GM20431 (cell line): ENCODE results near the gene PSME1.
"Not testable (repeated sequence)": the region's sequence is repeated elsewhere in the genome, so short reads cannot be mapped to it uniquely, and the experiment has no call there.

Source experiments
- in situ Hi-C: fragments of 300-500 bp; cut with MseI, MboI; formaldehyde crosslinking; loops from one replicate; pipeline ENCODE4 v1.15.0; 2020; ENCODE audit warnings: low sequenced_read_pairs; ENCODE audit not compliant: unreplicated experiment

PSME1 gene

DNA sequence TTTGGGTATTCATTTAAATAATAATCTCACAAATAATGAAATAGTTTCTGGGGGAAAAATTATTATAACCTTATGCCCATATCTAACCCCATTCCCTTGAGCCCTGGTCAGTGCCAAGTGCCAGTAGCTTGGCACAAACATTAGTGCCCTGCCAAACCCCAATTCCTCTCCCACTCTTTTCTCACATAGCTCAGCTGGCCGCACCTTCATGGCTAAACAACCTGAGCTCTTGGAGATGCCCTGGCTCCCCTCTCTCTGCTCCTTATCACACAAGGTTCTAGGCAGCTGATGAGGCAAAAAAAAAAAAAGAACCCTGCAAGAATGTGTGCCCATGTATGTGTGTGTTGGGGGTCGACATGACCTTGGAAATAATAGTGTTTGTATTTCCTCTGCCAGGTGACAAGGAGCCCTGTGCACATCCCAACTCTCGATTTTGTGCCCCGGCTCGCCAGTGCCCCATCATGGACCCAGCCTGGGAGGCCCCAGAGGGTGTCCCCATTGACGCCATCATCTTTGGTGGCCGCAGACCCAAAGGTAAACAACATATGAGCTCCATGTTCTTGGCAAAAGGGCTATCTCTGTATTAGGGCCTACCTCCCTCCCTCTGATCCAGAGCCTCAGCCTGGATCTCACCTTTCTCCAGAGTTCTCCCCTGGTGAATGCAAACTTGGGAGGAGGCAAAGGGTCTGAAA is 33.5 kb upstream of the PSME1 start:
- in situ Hi-C loops = no loop called here

DNA sequence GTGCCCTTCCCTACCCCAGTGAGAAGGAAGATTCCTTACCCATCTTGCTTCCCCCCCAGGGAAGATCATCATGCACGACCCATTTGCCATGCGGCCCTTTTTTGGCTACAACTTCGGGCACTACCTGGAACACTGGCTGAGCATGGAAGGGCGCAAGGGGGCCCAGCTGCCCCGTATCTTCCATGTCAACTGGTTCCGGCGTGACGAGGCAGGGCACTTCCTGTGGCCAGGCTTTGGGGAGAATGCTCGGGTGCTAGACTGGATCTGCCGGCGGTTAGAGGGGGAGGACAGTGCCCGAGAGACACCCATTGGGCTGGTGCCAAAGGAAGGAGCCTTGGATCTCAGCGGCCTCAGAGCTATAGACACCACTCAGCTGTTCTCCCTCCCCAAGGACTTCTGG is 32.5 kb upstream of the PSME1 start:
- in situ Hi-C loops = no loop called here

DNA sequence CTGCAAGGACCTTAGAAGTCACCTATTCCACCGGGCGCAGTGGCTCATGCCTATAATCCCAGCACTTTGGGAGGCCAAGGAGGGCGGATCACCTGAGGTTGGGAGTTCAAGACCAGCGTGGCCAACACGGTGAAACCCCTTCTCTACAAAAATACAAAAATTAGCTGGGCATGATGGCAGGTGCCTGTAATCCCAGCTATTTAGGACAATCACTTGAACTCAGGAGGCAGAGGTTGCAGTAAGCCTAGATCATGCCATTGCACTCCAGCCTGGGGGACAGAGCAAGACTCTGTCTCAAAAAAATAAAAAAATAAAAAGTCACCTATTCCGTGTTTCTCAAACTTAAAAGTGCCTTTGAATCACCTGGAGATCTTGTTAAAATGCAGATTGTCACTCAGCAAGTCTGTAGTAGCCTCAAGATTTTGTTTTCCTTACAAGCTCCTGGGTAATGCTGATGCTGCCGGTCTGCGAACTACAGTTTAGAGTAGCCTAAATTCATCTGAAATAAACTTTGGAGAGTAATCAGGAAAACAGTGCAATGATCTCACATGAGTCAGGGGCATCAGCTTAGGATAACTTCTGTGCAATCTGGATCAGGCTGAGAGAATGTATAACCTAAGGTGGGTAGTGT is 30.3 kb upstream of the PSME1 start:
- in situ Hi-C loops = not testable (repeated sequence)

DNA sequence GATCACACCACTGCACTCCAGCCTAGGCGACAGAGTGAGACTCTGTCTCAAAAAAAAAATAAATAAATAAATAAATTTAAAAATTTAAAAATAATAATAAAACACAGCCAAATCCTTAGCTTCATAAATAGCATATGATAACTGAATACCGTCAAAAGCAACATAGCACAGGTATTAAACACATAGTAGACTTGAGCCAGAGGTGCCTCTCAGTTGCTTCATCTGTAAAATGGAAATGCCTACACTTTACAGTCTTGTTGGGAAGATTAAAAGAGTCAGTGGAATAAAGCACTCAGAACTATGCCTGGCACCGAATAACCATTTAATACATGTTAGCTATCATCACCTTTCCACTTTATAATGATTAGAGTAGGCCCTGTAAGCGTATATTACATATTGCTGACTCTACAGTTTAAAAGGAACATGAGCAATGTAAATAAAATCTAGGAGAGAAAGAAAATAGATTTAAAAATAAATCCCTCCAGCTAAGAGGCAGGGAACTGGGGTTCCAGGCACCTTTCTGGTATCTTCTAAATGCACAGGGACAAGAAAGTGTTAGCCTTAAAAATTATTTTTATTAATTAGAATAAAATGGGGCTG is 29.2 kb upstream of the PSME1 start:
- in situ Hi-C loops = no loop called here

DNA sequence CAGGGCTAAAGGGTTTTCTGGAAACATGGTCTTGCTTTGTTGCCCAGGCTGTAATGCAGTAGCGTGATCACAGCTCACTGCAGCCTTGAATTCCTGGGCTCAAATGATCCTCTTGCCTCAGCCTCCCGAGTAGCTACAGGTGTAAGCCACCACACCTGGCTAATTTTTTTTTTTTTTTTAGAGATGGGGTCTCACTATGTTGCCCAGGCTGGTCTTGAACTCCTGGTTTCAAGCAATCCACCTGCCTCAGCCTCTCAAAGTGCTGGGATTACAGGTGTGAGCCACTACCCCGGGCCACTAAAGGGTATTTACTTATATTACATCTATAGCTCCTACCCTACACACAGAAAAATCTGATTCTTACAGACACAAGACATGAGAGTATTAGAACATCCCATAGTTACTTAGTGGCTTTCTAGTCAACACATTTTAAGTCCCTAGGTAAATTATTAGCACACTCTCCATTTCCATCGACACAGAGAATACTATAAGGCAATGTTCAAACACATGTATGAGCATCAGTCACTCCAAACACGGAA is 27.6 kb upstream of the PSME1 start:
- in situ Hi-C loops = no loop called here

DNA sequence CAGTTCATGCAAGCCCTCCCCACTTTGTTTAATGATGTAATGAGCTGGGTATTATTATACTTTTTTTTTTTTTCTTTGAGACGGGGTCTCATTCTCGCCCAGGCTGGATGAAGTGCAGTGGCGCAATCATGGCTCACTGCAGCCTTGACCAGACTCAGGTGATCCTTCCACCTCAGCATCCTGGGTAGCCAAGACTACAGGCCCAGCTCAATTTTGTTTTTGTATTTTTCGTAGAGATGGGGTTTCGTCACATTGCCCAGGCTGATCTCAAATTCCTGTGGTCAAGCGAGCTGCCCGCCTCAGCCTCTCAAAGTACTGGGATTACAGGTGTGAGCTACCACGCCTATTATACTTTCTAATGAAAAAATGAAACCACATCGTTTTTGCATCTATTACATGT is 25.9 kb upstream of the PSME1 start:
- in situ Hi-C loops = no loop called here

DNA sequence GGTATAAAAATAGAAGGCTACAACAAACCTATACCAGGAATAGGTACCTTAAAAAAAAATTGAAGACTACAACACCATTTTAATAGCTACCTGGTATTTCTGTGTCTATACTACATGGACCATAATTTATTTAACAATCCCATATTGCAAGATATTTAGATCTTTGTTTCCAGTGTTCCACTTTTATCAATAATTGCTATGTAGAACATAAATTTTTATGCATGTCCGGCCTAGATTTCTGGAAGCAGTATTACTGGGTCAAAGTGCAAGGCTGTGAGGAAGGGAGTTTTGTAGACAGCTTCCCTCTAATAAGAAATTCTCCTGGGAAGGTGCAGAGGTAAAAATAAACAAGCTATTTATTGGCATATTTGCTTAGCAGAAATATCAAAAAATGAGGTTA is 25.5 kb upstream of the PSME1 start:
- in situ Hi-C loops = no loop called here

DNA sequence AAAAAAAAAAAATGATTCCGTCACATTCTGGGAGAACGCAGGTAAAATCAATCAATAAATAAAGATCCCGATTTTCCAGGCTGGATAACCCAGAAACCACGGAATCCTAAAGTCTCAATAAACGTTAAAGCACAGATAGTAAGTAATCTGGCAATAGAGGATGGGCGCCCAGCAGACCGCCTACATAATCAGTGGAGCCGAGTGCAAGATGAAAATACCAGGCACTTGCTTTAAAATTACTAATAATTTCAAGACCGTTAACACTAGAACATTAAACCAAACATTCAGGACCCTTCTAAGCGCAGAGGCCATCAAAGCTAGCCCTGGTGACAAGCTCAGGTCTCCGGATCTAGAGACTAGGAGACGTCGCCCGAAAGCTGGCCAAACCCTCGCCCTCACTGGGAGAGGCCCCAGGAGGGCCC is 22.6 kb upstream of the PSME1 start:
- in situ Hi-C loops = no loop called here

DNA sequence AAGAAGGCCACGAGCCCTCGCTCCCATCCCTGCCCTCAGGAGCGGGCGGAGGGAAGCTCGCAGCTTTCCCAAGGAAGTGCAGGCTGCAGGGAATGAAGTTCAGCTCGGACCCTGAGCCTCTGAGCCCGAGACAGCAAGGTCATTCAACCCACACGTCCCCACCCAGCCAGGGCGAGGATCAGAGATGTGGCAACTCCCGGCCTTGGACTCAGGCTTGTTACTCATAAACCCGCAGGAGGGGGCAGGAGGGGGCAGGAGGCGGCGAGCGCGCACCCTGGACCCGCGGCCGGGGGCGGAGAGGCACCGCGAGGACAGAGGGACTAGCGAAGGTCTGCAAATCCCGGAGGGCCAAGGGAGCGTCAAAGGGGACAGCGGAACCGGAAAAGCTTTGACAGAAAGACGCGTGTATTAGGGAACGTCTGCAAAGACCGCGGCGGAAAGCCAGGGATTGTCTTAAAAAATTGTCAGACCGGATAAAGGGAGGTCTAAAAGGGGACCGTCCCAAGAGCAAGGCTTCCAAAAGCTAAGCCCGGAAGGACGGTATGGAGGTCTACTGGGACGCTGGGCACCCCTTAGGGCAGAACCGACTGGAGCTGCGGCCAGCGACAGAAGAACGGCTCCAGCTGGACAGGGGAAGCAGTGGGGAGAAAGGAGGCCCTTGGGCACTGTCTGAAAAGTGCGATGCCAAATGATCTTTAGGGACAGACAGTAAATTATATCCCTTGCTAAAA is 22.0 kb upstream of the PSME1 start:
- in situ Hi-C loops = no loop called here

DNA sequence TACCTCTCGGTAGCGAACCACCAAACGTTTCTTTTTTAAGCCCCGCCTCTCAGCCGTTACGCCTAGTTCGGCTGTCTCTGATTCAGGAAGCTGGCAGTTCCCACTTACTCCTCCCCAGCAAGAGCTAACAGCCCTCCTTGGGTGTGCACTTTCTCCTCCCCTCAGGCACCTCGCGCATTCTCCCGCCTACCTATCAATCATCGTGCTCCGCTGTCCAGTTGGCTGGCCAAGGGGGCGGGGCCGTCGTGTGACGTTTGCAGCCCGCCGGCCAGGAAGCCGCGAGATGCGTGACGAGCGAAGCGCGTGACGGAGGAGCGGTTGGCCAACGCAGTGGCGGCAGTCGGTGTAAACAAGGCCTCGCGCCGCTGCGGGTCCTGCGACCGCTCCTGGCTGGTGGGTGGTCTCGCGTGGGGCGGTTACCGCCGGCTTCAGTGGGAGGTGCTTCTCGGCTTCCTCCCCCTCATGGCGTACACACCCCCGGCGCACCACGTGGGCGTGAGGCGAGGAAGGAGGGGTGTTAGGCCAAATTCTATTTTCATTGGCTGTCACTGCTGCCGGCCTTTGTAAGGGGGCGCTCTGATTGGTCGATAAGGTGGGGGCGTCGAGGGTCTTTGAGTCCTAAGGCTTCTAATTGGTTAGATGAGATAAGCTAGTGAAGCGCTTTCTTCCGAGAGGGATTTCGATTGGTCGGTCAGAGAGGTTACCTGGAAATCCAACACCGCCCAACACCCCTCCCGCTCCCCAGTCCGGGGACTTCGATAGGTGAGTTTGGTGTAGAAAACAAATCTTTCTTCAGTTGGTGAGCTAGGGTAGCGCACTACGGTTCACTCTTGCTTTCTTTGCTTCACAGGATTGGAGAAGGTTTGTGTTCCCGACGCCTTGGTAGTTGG is 21.2 kb upstream of the PSME1 start, which contains the start of the genes DCAF11 and NRL:
Gene DCAF11, plus strand, starts transcription at position 246 of the 890 bp plus-strand sequence. CDS start 818 bp downstream, outside the sequence.
Gene NRL, minus strand, starts transcription at position 418 of the 890 bp plus-strand sequence. CDS start 32,101 bp downstream, outside the sequence.
- in situ Hi-C loops = no loop called here

DNA sequence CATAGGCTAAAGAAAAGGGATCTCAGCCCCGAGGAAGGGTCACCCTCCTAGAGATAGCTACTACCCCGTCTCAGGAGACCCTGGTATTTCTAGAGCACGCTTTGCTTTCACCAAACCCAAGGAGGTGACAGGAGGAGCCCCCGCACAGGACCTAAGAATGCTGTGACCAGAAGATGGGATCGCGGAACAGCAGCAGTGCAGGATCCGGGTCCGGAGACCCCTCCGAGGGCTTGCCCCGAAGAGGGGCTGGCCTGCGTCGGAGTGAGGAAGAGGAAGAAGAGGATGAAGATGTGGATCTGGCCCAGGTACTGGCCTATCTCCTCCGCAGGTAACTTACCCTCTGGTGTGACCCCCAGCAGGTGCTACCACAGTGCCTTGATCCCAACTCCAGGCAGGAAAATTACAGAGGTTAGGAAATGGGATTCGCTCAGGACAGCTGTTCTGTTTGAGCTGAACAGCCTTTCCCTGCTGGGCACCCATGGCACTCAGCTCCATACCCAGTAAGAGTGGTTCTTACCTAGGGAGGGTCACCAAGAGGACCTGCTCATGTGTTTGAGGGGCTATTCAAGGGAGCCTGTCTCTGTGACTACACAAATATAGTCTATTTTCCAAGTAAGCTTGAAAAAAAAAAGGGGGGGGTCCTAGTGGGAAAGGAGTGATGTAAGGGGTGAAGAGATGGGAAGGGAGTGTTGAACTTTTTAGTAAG is 20.4 kb upstream of the PSME1 start:
- in situ Hi-C loops = no loop called here

DNA sequence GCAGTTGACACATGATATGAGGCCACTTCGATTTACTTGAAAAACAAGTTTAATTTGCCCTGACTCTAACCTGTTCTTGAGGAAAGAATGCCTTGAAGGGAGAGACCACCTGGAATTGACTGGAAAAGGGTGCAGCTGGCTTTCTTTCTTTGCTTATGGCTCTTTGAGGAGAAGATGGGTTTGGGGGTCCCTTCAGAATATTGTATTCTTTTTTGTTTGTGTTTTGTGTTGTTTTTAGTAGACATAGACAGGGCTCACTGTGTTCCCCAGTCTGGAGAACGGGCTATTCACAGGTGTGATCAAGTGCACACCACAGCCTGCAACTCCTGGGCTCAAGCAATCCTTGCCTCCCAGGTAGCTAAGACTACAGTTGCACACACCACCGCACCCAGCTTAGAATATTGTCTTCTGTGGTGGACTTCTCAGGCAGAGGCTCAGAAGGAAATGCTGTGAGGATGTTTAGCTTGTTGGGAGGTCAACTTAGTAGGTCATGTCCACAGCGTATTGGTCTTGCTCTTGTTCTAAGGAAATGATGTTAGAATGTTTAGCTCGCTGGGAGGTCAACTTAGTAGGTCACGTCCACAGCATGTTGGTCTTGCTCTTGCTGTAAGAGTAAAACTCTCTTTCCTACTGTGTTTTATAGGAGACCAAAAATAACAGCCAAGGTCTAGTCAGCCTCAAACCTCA is 19.7 kb upstream of the PSME1 start:
- in situ Hi-C loops = no loop called here

DNA sequence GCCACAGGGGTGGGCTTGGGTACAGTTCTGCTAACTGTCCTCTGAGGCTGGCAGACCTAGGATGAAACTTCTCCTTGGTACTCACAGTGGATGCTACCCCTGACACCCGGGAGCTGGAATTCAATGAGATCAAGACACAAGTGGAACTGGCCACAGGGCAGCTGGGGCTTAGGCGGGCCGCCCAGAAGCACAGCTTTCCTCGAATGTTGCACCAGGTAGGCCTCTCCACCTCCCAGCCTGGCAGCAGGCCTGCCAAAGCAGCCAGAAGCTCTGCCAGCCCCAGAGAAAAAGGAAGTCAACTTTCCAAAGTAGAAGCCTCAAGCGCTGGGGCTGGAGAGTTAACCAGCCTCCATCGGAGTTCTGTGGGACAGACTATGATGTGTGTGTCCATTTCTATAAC is 18.8 kb upstream of the PSME1 start:
- in situ Hi-C loops = no loop called here

DNA sequence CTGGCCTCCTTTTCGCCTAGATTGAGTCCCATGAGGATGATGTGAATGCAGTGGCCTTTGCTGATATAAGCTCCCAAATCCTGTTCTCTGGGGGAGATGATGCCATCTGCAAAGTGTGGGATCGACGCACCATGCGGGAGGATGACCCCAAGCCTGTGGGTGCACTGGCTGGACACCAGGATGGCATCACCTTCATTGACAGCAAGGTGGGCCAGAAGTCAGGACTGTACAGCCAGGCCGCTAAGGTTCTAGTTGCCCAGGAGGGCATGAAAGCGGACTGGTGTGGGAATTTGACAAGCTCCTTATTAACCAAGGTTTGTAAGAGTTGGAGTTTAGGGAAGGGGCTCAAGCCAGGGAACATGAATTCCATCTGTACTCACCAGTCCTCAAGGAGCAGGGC is 16.3 kb upstream of the PSME1 start:
- in situ Hi-C loops = no loop called here

DNA sequence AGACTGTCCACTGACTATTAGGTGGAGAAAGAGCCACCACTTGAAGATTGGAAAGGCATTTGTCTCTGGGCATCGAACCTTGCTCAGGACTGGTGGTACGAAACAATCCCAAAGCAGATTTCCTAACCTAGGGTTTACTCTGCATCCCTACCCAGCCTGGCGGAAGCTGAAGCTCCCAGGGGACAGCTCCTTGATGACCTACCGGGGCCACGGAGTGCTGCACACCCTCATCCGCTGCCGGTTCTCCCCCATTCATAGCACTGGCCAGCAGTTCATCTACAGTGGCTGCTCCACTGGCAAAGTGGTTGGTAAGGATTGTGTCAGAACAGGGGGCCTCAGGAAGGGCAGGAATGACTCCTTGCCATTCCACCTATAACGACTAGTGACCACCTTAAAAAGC is 14.8 kb upstream of the PSME1 start:
- in situ Hi-C loops = no loop called here

DNA sequence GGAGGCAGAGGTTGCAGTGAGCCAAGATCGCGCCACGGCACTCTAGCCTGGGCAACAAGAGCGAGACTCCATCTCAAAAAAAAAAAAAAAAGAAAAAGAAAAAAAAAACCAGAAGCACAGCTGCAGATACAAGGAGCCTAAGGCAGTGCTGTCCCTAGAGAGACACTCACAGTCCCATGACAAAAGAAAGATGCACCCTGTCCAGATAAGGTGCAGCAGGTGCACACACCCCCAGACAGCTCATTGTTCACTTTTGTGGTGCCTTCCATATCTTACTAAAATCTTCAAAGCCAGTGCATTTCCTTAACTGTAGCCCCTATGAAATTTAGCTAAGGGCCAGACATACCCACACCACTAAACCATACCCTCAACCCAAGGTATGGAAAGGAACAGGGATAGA is 13.6 kb upstream of the PSME1 start:
- in situ Hi-C loops = no loop called here

DNA sequence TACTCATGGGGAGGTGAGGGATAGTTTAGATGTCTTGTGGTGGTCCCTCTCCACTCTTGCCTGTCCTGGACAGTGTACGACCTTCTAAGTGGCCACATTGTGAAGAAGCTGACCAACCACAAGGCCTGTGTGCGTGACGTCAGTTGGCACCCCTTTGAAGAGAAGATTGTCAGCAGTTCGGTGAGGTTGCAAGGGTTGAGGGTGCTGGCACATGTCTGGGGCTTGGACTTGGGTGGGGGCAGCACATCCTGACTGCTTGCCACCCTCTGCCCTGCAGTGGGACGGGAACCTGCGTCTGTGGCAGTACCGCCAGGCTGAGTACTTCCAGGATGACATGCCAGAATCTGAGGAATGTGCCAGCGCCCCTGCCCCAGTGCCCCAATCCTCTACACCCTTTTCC is 13.1 kb upstream of the PSME1 start:
- in situ Hi-C loops = no loop called here
